ENCODE results near the gene TKT.

The TKT gene

GRCh38 chr3:53238051-53238850 lies 17.6 kb downstream of the TKT start:
- no peaks in the 10 kb centered on the region for H3K9me2 ChIP-seq (ENCODE audit: low read depth, low read length)
- H3K9me3 ChIP-seq (ENCODE audit: low read length) = no peaks in the 10 kb centered on the region
- peaks cover 93% of the 10 kb centered on the region for H3K36me3 ChIP-seq (ENCODE audit: insufficient read depth, low read length)
- H3K4me1 ChIP-seq (ENCODE audit: insufficient read depth, low read length, severe bottlenecking) = no peaks in the 10 kb centered on the region
- no peak overlapping the region for H3K4me3 ChIP-seq (ENCODE audit: low read depth, low read length, poor library complexity, severe bottlenecking)
- no peak overlapping the region for H3K9ac ChIP-seq (ENCODE audit: low read length)
- H3K27me3 ChIP-seq (ENCODE audit: insufficient read depth, low read length) = no peaks in the 10 kb centered on the region
- H3K27ac ChIP-seq (ENCODE audit: low read depth, low read length, poor library complexity, severe bottlenecking) = no peak overlapping the region
- peaks cover 10% of the 10 kb centered on the region for H3K79me2 ChIP-seq (ENCODE audit: insufficient read depth, low read length)
- no peak overlapping the region for H2AFZ ChIP-seq (ENCODE audit: low read length)
- no peaks in the 10 kb centered on the region for H4K20me1 ChIP-seq (ENCODE audit: insufficient read depth, low read length)
- TF ChIP-seq EZH2 (IDR thresholded peaks at IDR 0.05; ENCODE audit: borderline replicate concordance, low read length) (no peak), CTCF (IDR thresholded peaks at IDR 0.05; ENCODE audit: low read length) (no peak)
- no peak overlapping the region for H3K4me2 ChIP-seq (ENCODE audit: low read length)
- H3F3A ChIP-seq (ENCODE audit: insufficient read depth, low read length) = no peaks in the 10 kb centered on the region

- Histone ChIP-seq H3K9me3 (ENCODE audit: low read length) (no peaks in the 10 kb centered on the region), H3F3A (ENCODE audit: insufficient read depth, low read length) (no peaks in the 10 kb centered on the region), H2AFZ (ENCODE audit: low read length) (no peak overlapping the region), H3K4me3 (ENCODE audit: low read depth, low read length, poor library complexity, severe bottlenecking) (no peak overlapping the region), H4K20me1 (ENCODE audit: insufficient read depth, low read length) (no peaks in the 10 kb centered on the region), H3K4me2 (ENCODE audit: low read length) (no peak overlapping the region), H3K9me2 (ENCODE audit: low read depth, low read length) (no peaks in the 10 kb centered on the region), H3K9ac (ENCODE audit: low read length) (no peak overlapping the region), H3K27ac (ENCODE audit: low read depth, low read length, poor library complexity, severe bottlenecking) (peak overlapping the region; percentile 48), H3K4me1 (ENCODE audit: insufficient read depth, low read length, severe bottlenecking) (no peaks in the 10 kb centered on the region), H3K79me2 (ENCODE audit: insufficient read depth, low read length) (no peaks in the 10 kb centered on the region), H3K36me3 (ENCODE audit: insufficient read depth, low read length) (peaks cover 93% of the 10 kb centered on the region), H3K27me3 (ENCODE audit: insufficient read depth, low read length) (no peaks in the 10 kb centered on the region)
- TF ChIP-seq CTCF (IDR thresholded peaks at IDR 0.05; ENCODE audit: low read length) = no peak
- no peak for TF ChIP-seq EZH2 (IDR thresholded peaks at IDR 0.05; ENCODE audit: borderline replicate concordance, low read length)
Measured at GRCh38 chr3:53236112-53236841, 19.5 kb downstream of the TKT start.

- Histone ChIP-seq H3K9ac (ENCODE audit: low read length) (no peak overlapping the region), H3K4me1 (ENCODE audit: insufficient read depth, low read length, severe bottlenecking) (no peaks in the 10 kb centered on the region), H3K27me3 (ENCODE audit: insufficient read depth, low read length) (no peaks in the 10 kb centered on the region), H4K20me1 (ENCODE audit: insufficient read depth, low read length) (no peaks in the 10 kb centered on the region), H3K9me3 (ENCODE audit: low read length) (no peaks in the 10 kb centered on the region), H3K4me3 (ENCODE audit: low read depth, low read length, poor library complexity, severe bottlenecking) (no peak overlapping the region), H3F3A (ENCODE audit: insufficient read depth, low read length) (no peaks in the 10 kb centered on the region), H3K9me2 (ENCODE audit: low read depth, low read length) (no peaks in the 10 kb centered on the region), H3K36me3 (ENCODE audit: insufficient read depth, low read length) (peaks cover 93% of the 10 kb centered on the region), H2AFZ (ENCODE audit: low read length) (no peak overlapping the region), H3K4me2 (ENCODE audit: low read length) (no peak overlapping the region), H3K79me2 (ENCODE audit: insufficient read depth, low read length) (no peaks in the 10 kb centered on the region), H3K27ac (ENCODE audit: low read depth, low read length, poor library complexity, severe bottlenecking) (no peak overlapping the region)
- no peak for TF ChIP-seq CTCF (IDR thresholded peaks at IDR 0.05; ENCODE audit: low read length)
- TF ChIP-seq EZH2 (IDR thresholded peaks at IDR 0.05; ENCODE audit: borderline replicate concordance, low read length) = no peak
Measured at GRCh38 chr3:53235545-53235944, 20.3 kb downstream of the TKT start.
